Measurements from ENCODE around the gene SEMA4D.

The SEMA4D gene

GRCh38 chr9:89500008-89500407, 2.1 kb upstream of the SEMA4D start:
- DNase-seq: no peak

GRCh38 chr9:89498852-89499480, 1.1 kb upstream of the SEMA4D start:
- DNase-seq: no peak

GRCh38 chr9:89497257-89497963, 503 bp downstream of the SEMA4D start:
- no peak for DNase-seq

- DNase-seq: no peak
These were observed 1.2 kb downstream of the SEMA4D start for GRCh38 chr9:89496645-89497256.

DNA sequence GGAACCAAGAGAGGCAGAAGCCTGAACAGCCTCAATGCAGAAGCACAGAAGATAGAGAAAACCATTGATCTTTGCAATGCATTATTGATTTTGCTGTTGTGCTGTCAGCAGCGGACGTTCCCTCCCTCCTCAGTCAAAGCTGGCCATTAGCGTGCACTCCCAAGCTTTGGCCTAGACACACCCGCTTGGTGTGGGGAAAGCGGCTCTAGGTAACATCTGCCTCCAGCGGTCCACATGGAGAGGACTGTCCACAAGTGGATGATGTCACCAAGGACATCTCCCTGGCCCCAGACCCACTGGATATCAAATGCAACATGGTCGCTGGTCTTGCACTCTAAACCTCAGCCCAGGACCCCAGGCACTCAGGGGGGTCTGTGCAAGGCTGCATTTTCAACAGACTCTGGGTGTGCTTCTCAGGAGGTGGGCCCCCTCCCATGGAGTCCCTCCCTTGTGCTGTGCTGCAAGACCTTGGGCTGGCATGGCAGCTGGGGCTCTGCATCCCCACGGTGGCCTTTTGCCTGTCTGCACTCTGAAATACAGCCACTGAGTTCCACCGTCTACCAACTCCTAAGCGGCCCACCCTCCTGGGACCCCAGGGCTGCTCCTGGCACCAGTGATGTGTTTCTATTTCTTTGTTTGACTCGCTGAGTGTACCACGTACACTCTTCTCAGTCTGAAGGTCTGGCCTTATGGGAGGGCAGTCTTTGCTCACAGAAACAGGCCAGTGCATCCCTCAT, 1.9 kb downstream of the SEMA4D start:
- DNase-seq: no peak

DNA sequence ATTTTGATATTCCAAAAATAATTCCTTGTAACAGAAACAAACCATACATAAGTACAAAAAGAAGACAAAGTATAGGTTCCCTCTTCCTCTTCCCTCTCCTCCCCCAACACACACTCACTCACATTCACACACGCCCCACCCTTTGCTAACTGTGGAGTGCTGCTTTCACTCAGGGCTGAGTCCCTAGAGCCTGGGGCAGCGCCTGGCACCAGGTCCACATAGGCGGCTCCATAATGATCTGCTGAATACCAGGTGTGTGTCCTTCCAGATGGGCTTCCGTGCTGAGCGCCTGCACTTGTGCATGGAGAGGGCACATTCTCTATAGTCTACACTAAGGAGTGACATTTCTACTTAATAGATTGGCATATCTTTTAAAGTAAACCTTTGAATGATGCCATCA, 3.7 kb downstream of the SEMA4D start:
- no peak for DNase-seq

GRCh38 chr9:89493671-89494070, 4.2 kb downstream of the SEMA4D start:
- DNase-seq: no peak

DNA sequence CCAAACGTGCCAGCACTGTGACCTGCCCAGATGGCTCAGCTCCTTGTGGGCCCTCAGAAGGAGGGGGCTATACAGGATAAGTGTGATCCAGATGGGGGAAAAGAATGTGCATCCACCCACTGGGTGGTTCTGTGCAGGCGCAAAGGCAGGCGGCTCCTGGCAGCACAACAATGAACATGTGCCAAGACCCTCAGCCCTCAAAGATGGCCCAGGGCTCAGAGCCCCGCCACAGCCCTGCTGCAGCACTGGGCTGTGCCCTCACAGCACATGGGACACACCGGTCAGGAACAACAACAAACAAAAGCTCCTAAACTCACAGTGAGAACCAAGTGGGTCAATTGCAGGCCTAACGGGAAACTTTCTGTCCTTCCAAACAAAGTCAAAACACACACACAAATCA, 4.7 kb downstream of the SEMA4D start:
- DNase-seq: no peak

GRCh38 chr9:89492586-89492985, 5.3 kb downstream of the SEMA4D start:
- no peak for DNase-seq

DNA sequence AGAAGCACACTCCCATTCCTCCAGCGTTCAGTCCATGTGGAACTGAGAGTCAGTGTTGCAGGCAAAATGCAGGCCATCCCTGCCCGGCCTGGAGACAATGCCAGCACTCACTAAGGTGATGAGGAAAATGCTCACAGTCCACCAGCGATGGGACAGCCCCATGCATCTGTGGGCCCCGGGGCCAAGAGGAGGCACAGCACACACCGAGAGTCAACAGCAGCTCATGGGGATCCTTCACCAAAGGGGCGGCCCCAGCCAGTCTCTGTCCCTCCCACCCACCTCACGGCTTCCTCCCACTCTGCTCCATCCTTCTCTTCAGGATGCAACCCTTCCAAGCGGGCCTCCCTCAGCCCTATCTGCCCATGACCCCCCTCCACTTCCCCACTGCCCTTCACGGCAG, 6.2 kb downstream of the SEMA4D start:
- no peak for DNase-seq

GRCh38 chr9:89489548-89490530, 8.1 kb downstream of the SEMA4D start:
- DNase-seq: no peak

DNA sequence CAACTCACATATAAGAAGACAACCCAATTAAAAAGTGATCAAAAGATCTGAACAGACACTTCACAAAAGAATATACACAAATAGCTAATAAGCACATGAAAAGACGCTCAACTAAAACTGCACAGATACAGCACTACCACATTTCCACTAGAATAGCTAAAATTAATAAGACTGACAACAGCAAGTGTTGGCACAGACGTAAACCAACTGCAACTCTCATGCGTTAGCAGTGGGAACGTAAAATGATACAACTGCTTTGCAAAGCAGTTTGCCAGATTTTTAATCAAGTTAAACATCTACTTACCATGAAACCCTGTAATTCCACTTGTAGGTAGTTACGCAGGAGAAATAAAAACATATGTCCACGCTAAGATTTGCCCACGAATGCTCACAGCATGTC, 9.0 kb downstream of the SEMA4D start:
- DNase-seq: no peak

GRCh38 chr9:89488131-89488530, 9.8 kb downstream of the SEMA4D start:
- no peak for DNase-seq

DNA sequence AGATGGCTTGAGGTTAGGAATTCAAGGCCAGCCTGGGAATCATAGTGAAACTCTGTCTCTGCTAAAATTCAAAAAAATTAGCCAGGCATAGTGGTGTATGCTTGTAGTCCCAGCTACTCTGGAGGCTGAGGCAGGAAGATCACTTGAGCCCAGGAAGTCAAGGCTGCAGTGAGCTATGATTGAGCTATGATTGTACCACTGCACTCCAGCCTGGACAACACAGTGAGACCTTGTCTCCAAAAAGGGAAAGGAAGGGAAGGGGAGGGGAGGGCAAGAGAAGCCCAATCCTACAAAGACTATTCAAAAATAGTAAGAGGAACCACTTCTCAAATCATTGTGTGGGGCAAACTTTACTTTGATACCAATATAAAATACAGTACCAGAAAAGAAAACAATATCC, 11.2 kb downstream of the SEMA4D start:
- no peak for DNase-seq

DNA sequence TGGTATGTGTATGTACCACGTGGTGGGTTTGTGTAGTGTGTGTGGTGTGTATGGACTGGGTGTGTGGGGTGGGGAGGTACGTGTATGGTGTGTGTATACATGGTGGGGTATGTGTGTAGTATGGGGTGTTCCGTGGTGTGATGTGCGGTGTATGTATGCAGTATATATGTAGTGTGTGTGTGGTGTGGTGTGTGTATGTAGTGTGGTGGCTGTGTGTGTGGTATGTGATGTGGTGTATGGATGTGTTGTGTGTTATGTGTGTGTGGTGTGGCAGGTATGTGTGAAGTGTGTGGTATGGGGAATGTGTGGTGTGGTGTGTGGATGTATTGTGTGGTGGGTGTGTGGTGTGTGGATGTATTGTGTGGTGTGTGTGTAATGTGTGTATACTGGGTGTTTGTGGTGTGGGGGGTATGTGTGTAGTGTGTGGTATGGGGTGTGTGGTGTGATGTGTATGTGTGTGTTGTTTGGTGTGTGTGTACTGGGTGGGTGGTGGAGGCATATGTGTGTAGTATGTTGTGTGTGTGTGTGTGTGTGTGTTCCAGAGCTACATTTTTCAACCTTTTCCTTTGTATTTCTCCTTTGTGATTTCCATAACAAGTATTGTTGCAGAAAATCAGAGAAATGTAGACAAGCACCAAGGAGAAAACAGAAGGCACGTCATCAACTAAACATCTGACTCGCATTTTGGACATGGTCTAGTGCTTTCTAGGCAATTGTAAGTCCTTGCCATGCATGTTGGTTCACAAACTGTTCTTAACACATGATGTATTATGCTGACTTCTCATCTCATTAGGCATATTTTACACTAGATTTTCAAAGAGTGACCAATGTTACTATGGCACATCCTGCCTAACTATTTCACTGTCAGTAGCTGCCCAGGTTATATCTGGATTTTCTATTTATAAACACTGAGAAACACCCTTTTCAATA, 13.2 kb downstream of the SEMA4D start:
- no peak for DNase-seq

GRCh38 chr9:89483592-89484474, 14.1 kb downstream of the SEMA4D start:
- peak; percentile 68 for DNase-seq

- DNase-seq: no peak
These were observed 15.0 kb downstream of the SEMA4D start for GRCh38 chr9:89482901-89483361.

DNA sequence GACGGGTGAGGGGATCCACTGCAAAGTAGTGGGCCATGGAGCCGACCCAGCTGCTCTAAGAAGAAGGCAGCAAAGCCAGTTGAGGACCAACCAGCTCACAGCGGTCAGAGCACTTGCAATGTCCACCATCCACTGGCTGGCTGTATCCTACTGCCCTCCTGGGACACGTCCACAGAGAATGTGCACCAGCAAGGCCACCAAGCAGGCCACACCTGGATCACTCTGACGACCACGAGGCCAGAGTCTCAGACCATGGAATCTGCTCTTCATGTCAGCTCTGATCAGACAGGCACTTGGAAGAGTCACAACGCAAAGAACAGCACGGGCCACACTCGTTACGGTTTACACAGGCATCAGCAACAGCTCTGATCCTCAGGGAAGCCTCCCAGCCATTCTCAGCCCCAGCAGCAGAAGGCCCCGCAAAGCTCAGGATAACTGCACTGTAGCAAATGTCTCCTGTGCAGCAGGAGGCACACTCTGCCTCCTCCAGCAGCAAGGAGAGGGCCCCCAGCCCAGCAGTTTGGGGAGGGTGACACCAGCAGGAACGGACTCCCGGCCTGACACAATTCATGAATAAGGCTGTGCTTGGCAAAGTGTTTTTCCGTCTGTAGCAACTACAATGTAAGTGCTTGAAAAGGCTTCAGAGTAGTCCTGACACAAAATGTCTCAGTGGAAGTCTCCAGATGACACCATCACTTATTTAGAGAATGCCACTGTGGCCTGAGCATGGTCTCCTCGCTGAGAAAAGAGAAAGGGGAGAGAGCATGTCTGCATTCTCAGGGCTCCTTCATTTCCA, 15.7 kb downstream of the SEMA4D start:
- no peak for DNase-seq

DNA sequence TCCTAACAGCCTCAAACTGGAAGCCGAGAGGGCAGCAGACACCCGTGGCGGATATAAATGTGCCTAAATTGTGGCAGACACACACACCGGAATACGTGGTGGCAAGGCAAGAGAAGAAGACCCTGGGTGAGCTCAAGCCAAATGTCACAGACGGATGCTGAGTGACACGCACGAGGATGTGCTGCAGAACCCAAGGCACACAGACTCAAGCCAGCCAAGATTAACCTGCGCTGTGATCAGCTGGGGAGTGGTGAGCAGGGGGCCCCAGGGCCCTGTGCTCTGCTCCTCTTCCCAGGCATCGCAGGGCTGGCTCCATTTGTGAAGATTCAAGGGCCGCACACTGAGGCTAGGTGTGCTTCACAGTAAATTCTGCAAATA, 16.4 kb downstream of the SEMA4D start:
- no peak for DNase-seq
